Measurements from ENCODE around the gene ELAVL2. TPM values are rescaled to one million over a fixed set of nuclear protein-coding genes. Genes with fewer than 3 reads are reported as not detected.
A peak's percentile ranks its signal among the peaks of the same experiment; 100 is the strongest.

Gene ELAVL2
- 15.0 and 21.6 TPM in 2 replicates for total RNA-seq (2014; rRNA removed; shearing (Covaris generic))

GRCh38 chr9:23826120-23826629, at the start of gene ELAVL2:
ELAVL2 (minus strand) TSS chr9:23826240; CDS start chr9:23762234, 64,006 bp downstream.
- DNase-seq (ENCODE audit: low read depth), result peak; percentile 99

- no peak for DNase-seq (ENCODE audit: low read depth)
These were observed 32.2 kb upstream of the ELAVL2 start for GRCh38 chr9:23858234-23858633.

GRCh38 chr9:23855873-23856604, 30.0 kb upstream of the ELAVL2 start:
- DNase-seq (ENCODE audit: low read depth), result peak; percentile 40

- peak; percentile 78 for DNase-seq (ENCODE audit: low read depth)
These were observed 24.9 kb upstream of the ELAVL2 start for GRCh38 chr9:23850690-23851629.

GRCh38 chr9:23850242-23850689, 24.2 kb upstream of the ELAVL2 start:
- DNase-seq (ENCODE audit: low read depth), result peak; percentile 60

GRCh38 chr9:23849379-23850035, 23.5 kb upstream of the ELAVL2 start:
- DNase-seq (ENCODE audit: low read depth), result peak; percentile 20

GRCh38 chr9:23842565-23843129, 16.6 kb upstream of the ELAVL2 start:
- peak; percentile 32 for DNase-seq (ENCODE audit: low read depth)

GRCh38 chr9:23841304-23841703, 15.3 kb upstream of the ELAVL2 start:
- peak; percentile 57 for DNase-seq (ENCODE audit: low read depth)

- DNase-seq (ENCODE audit: low read depth), result no peak
These were observed 11.0 kb upstream of the ELAVL2 start for GRCh38 chr9:23837038-23837437.

GRCh38 chr9:23830929-23831730, 5.1 kb upstream of the ELAVL2 start:
- DNase-seq (ENCODE audit: low read depth), result no peak

- no peak for DNase-seq (ENCODE audit: low read depth)
These were observed 4.4 kb upstream of the ELAVL2 start for GRCh38 chr9:23830476-23830805.

- peak; percentile 55 for DNase-seq (ENCODE audit: low read depth)
These were observed 3.8 kb upstream of the ELAVL2 start for GRCh38 chr9:23829580-23830475.

- DNase-seq (ENCODE audit: low read depth), result peak; percentile 52
These were observed 340 bp downstream of the ELAVL2 start for GRCh38 chr9:23825700-23826099.

GRCh38 chr9:23824830-23825591, 1.0 kb downstream of the ELAVL2 start:
- DNase-seq (ENCODE audit: low read depth), result peak; percentile 79

GRCh38 chr9:23823986-23824829, 1.8 kb downstream of the ELAVL2 start:
- peak; percentile 56 for DNase-seq (ENCODE audit: low read depth)

GRCh38 chr9:23823269-23823668, 2.8 kb downstream of the ELAVL2 start:
- DNase-seq (ENCODE audit: low read depth), result no peak

GRCh38 chr9:23822261-23823169, 3.5 kb downstream of the ELAVL2 start:
- DNase-seq (ENCODE audit: low read depth), result no peak
